ENCODE measurements around the gene ZNF76.

DNA sequence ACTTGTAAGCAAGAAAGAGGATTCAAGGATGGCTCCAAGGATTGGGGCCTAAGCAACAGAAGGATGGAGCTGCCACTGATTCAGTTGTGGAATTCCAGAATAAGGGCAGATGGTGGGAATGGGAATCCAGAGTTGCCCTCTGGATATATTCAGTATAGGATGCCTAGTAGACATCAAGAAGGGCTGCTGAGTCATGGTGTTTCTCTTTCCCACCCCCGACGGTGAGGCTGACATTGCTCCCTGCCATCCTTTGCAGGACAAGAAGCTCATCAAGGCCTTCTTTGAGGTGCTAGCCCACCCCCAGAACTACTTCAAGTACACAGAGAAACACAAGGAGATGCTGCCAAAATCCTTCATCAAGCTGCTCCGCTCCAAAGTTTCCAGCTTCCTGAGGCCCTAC is 11.2 kb upstream of the ZNF76 start:
- TF ChIP-seq POLR2A (IDR thresholded peaks at IDR 0.05), result no peak
- TF ChIP-seq, protein P1, sequence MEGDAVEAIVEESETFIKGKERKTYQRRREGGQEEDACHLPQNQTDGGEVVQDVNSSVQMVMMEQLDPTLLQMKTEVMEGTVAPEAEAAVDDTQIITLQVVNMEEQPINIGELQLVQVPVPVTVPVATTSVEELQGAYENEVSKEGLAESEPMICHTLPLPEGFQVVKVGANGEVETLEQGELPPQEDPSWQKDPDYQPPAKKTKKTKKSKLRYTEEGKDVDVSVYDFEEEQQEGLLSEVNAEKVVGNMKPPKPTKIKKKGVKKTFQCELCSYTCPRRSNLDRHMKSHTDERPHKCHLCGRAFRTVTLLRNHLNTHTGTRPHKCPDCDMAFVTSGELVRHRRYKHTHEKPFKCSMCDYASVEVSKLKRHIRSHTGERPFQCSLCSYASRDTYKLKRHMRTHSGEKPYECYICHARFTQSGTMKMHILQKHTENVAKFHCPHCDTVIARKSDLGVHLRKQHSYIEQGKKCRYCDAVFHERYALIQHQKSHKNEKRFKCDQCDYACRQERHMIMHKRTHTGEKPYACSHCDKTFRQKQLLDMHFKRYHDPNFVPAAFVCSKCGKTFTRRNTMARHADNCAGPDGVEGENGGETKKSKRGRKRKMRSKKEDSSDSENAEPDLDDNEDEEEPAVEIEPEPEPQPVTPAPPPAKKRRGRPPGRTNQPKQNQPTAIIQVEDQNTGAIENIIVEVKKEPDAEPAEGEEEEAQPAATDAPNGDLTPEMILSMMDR (IDR thresholded peaks at IDR 0.05), result no peak
- no peak for TF ChIP-seq POLR2AphosphoS5 (IDR thresholded peaks at IDR 0.05)
- TF ChIP-seq EP300 (IDR thresholded peaks at IDR 0.05), result no peak

Measured in stomach (tissue), 4 donors.